T-helper 17 cell (primary cell): ENCODE measurements around the gene GLIS1. TPM values are rescaled to one million over a fixed set of nuclear protein-coding genes. Genes with fewer than 3 reads are reported as not detected.
A peak's percentile ranks its signal among the peaks of the same experiment; 100 is the strongest.
"Not testable (repeated sequence)": the region's sequence is repeated elsewhere in the genome, so short reads cannot be mapped to it uniquely, and the experiment has no call there.

Experiments used
- ATAC-seq: fragments of 150-1000 bp; cut with Tn5 transposase; 2 replicates; pipeline ENCODE4 v1.10.0; 2021; ENCODE audit warnings: mild to moderate bottlenecking, moderate library complexity
- DNase-seq, 3 donors: peaks; one replicate each; pipeline versions ENCODE4 v3.0.0 to v3.0.0-alpha.2; 2020 to 2021
- H3K9me3 ChIP-seq: one replicate; pipeline ENCODE4 v1.7.0; 2013; ENCODE audit warnings: low read length, mild to moderate bottlenecking; ENCODE audit not compliant: control insufficient read depth, poor library complexity, severe bottlenecking
- H3K27ac Mint-ChIP-seq: one replicate; pipeline ENCODE4 v1.8.0; 2022; ENCODE audit warnings: mild to moderate bottlenecking, moderate library complexity, mixed read lengths
- H3K27me3 Mint-ChIP-seq: one replicate; pipeline ENCODE4 v1.8.0; 2022; ENCODE audit warnings: mixed read lengths
- H3K36me3 Mint-ChIP-seq: one replicate; pipeline ENCODE4 v1.8.0; 2022; ENCODE audit warnings: low read depth, mixed read lengths
- H3K4me1 Mint-ChIP-seq: one replicate; pipeline ENCODE4 v1.8.0; 2022; ENCODE audit warnings: mild to moderate bottlenecking, mixed read lengths
- H3K4me3 Mint-ChIP-seq: one replicate; pipeline ENCODE4 v1.8.0; 2022; ENCODE audit warnings: mild to moderate bottlenecking, moderate library complexity, mixed read lengths
- total RNA-seq, 4 donors: library from RNA in 2 of 4; stranded (reverse) in 2 of 4; gene quantifications; one replicate each; pipeline ENCODE4 v1.2.3 and lab custom pipeline; 2022 to 2026

The GLIS1 gene
- total RNA-seq (not detected), total RNA-seq (lab: John Stamatoyannopoulos, UW) (0 reads per million in 2 donors)

DNA sequence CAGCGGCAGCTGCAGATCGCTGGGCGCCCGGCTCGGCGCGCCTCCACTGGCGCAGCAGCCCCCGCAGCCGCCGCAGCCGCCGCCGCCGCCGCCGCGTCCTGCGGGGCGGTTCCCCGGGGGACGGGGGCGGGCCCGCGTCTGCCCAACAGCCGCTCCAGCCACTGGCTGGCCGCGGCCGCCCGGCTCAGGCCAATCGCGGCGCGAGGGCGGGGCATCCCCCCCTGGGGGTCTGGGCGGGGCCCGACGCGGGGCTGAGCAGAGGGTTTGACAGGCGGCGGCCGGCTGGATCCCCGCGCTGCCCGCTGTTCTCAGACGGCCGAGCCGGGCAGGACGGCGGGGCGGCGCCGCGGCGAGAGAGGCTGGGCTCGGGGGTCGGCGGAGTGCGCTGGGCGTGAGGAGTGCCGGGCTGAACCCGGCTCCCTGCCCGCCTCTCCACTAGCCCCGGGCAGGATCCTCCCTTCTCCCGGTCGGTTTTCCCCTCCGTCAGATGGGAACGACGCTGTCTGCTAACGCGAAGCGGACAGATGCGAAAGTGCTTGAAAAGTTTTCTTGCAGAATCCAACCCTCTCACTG is at the start of gene GLIS1:
GLIS1 (minus strand) TSS at position 56 of the 573 bp plus-strand sequence. CDS start 1,100 bp downstream, outside the sequence.
- peaks cover 4% of the 10 kb centered on the region for H3K36me3 Mint-ChIP-seq

DNA sequence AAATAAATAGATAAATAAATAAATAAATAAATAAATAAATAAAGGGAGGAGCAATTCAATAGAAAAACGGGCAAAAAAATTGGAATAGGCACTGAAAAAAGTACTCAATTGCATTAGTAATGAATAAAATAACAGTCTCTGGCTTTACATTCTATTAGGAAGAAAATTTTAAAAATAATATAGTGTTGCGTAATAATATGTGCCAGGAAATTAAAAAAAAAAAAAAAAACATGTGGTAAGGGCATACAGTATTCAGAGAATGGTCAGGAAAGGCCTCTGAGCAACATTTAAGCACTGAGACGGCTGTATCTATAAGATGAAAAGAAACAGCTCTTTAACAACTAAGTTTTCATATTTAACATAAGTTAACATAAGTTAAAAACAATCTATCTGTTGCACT is 48.7 kb upstream of the GLIS1 start:
- Mint-ChIP-seq H3K27ac (no peak overlapping the region), H3K36me3 (peaks cover 7% of the 10 kb centered on the region), H3K4me3 (no peak overlapping the region), H3K4me1 (peaks cover 7% of the 10 kb centered on the region), H3K27me3 (no peaks in the 10 kb centered on the region)
- DNase-seq (no peak), ATAC-seq (no peak)
- no peaks in the 10 kb centered on the region for H3K9me3 ChIP-seq

More for the DNA sequence above, at the start of gene GLIS1:
- H3K27me3 Mint-ChIP-seq, result peaks cover 29% of the 10 kb centered on the region
- peak within 1 kb of the TSS; percentile 69 for H3K4me3 Mint-ChIP-seq
- no peak within 1 kb of the TSS for H3K27ac Mint-ChIP-seq
- ATAC-seq, result peak; percentile 84
- no peaks in the 10 kb centered on the region for H3K9me3 ChIP-seq
- H3K4me1 Mint-ChIP-seq, result no peaks in the 10 kb centered on the region
- no peak for DNase-seq

- H3K27ac Mint-ChIP-seq, result peak overlapping the region; percentile 64
- no peak for DNase-seq
- no peak for ATAC-seq
Measured at GRCh38 chr1:53783056-53783455, 44.1 kb upstream of the GLIS1 start.

DNA sequence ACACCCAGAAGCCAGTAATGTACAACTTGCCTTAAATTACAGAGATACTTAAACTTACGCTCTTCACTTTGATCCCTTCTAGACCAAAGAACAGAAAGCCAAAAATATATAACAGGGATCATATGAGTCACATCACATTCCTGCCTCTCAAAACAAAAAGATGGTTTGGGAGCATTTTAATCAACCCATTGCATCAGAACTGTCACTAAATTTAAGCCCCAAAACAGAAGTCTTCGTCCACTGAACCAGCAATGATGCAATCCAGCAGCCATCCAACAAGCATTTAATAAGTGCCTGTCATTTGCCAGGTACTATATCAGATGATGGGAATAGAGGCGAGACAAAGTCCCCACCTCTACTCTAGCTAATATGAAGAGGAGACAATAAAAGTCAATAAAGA is 42.7 kb upstream of the GLIS1 start:
- peaks cover 12% of the 10 kb centered on the region for H3K4me1 Mint-ChIP-seq
- no peak overlapping the region for H3K27ac Mint-ChIP-seq
- DNase-seq, result no peak
- no peaks in the 10 kb centered on the region for H3K9me3 ChIP-seq
- peaks cover 12% of the 10 kb centered on the region for H3K36me3 Mint-ChIP-seq
- no peak overlapping the region for H3K4me3 Mint-ChIP-seq
- no peak for ATAC-seq
- no peaks in the 10 kb centered on the region for H3K27me3 Mint-ChIP-seq

More at GRCh38 chr1:53783056-53783455, 44.1 kb upstream of the GLIS1 start:
- Mint-ChIP-seq H3K27me3 (no peaks in the 10 kb centered on the region), H3K4me1 (peaks cover 12% of the 10 kb centered on the region), H3K4me3 (no peak overlapping the region), H3K36me3 (peaks cover 12% of the 10 kb centered on the region)
- no peaks in the 10 kb centered on the region for H3K9me3 ChIP-seq

- Mint-ChIP-seq H3K36me3 (peaks cover 9% of the 10 kb centered on the region), H3K4me1 (peaks cover 7% of the 10 kb centered on the region), H3K4me3 (no peak overlapping the region), H3K27me3 (no peaks in the 10 kb centered on the region), H3K27ac (no peak overlapping the region)
- H3K9me3 ChIP-seq, result no peaks in the 10 kb centered on the region
- DNase-seq (no peak), ATAC-seq (no peak)
Measured at GRCh38 chr1:53777272-53777671, 38.3 kb upstream of the GLIS1 start.

DNA sequence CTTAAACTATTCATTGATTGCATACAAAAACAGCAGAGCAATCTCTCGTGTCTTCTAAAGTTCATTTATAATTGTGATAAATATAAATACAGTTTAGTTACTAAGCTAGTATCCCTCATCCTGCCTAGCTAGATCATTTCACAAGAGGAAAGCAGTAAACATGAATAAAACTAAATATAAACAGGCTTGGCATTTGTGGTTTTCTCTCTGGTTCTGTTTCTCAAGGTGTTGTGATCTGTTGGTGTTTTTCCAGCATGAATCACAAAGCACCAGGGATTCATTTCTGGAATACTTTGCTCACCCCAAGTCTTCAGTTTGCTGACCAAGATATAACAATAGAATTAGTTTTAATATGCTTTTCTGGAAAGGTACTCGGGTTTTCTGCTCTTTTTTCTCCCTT is 32.7 kb upstream of the GLIS1 start:
- peaks cover under 1% of the 10 kb centered on the region for H3K4me1 Mint-ChIP-seq
- H3K27me3 Mint-ChIP-seq, result no peaks in the 10 kb centered on the region
- no peaks in the 10 kb centered on the region for H3K9me3 ChIP-seq
- ATAC-seq (no peak), DNase-seq (no peak)
- H3K36me3 Mint-ChIP-seq, result peaks cover 4% of the 10 kb centered on the region
- H3K4me3 Mint-ChIP-seq, result no peak overlapping the region
- no peak overlapping the region for H3K27ac Mint-ChIP-seq

GRCh38 chr1:53769780-53770179 is 30.8 kb upstream of the GLIS1 start:
- H3K27ac Mint-ChIP-seq, result no peak overlapping the region
- no peaks in the 10 kb centered on the region for H3K9me3 ChIP-seq
- peaks cover 4% of the 10 kb centered on the region for H3K36me3 Mint-ChIP-seq
- peaks cover 8% of the 10 kb centered on the region for H3K4me1 Mint-ChIP-seq
- no peak for DNase-seq
- no peak overlapping the region for H3K4me3 Mint-ChIP-seq
- ATAC-seq, result no peak
- no peaks in the 10 kb centered on the region for H3K27me3 Mint-ChIP-seq

- Mint-ChIP-seq H3K36me3 (peaks cover 5% of the 10 kb centered on the region), H3K27ac (no peak overlapping the region), H3K4me1 (peaks cover 8% of the 10 kb centered on the region), H3K4me3 (no peak overlapping the region), H3K27me3 (no peaks in the 10 kb centered on the region)
- ATAC-seq, result no peak
- no peak for DNase-seq
- H3K9me3 ChIP-seq, result no peaks in the 10 kb centered on the region
Measured at GRCh38 chr1:53769184-53769583, 30.2 kb upstream of the GLIS1 start.

DNA sequence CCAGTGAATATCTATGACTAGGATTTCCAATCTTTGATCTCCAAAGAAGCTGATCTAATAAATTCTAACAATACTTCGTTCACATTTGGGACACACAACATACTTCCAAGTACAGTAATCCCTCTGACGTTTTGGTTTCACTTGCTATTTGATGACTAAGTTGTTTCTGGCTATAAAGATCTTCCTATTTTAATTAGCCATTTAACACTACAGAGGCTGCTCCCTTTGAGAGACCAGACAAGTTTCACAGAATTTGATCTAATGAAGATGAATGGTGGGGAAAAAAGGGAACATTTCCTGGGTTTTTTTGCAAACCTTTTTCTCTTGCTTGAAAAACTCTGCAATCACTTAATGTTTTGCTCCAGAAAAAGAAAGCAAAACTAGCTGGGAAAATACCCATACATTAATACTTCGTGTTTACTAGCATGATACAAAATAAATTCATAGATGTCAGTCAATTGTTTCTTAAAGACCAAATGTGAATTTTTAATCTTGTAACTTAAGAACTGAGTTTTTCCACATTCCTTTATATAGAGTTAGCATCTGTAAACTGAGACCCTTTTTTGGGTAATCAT is 28.0 kb upstream of the GLIS1 start:
- DNase-seq (no peak), ATAC-seq (no peak)
- Mint-ChIP-seq H3K36me3 (peaks cover 8% of the 10 kb centered on the region), H3K27ac (peak overlapping the region; percentile 47), H3K27me3 (no peaks in the 10 kb centered on the region), H3K4me1 (peaks cover 8% of the 10 kb centered on the region), H3K4me3 (no peak overlapping the region)
- no peaks in the 10 kb centered on the region for H3K9me3 ChIP-seq

GRCh38 chr1:53766194-53766742 is 27.3 kb upstream of the GLIS1 start:
- ATAC-seq, result no peak
- H3K9me3 ChIP-seq, result no peaks in the 10 kb centered on the region

DNA sequence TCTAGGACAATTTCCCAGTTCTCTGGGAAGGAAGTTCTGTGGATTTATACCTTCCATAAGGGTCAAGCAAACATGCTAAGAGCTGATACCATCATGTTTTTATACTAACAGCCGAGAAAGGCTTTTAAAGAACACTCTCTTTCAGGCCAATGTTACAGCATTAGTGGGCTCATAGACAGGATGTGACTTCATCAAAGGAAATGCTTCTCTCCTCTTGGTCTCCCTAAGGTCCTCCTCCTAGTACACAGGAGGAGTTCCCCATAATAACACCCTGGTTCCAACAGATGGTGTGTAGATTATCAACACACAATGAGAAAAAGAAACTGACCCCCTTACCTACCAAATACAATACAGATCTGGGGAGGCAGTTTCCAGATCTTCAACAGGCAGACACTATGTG is 26.7 kb upstream of the GLIS1 start:
- peaks cover 8% of the 10 kb centered on the region for H3K4me1 Mint-ChIP-seq
- peak; percentile 51 for ATAC-seq
- H3K36me3 Mint-ChIP-seq, result peaks cover 4% of the 10 kb centered on the region

More at GRCh38 chr1:53766194-53766742, 27.3 kb upstream of the GLIS1 start:
- Mint-ChIP-seq H3K4me1 (peaks cover 8% of the 10 kb centered on the region), H3K36me3 (peaks cover 8% of the 10 kb centered on the region), H3K27me3 (no peaks in the 10 kb centered on the region), H3K27ac (peak overlapping the region; percentile 47), H3K4me3 (no peak overlapping the region)
- no peak for DNase-seq

GRCh38 chr1:53763911-53764310 is 24.9 kb upstream of the GLIS1 start:
- no peaks in the 10 kb centered on the region for H3K9me3 ChIP-seq
- Mint-ChIP-seq H3K4me3 (no peak overlapping the region), H3K4me1 (peaks cover 8% of the 10 kb centered on the region), H3K36me3 (peaks cover 4% of the 10 kb centered on the region), H3K27me3 (no peaks in the 10 kb centered on the region), H3K27ac (no peak overlapping the region)
- ATAC-seq (no peak), DNase-seq (no peak)

More for the DNA sequence above, 26.7 kb upstream of the GLIS1 start:
- H3K27ac Mint-ChIP-seq, result peak overlapping the region; percentile 2
- no peak for DNase-seq
- no peak overlapping the region for H3K4me3 Mint-ChIP-seq
- H3K9me3 ChIP-seq, result no peaks in the 10 kb centered on the region
- H3K27me3 Mint-ChIP-seq, result no peaks in the 10 kb centered on the region

GRCh38 chr1:53763461-53763860 is 24.5 kb upstream of the GLIS1 start:
- no peak for DNase-seq
- H3K36me3 Mint-ChIP-seq, result peaks cover 4% of the 10 kb centered on the region
- no peak overlapping the region for H3K4me3 Mint-ChIP-seq
- no peaks in the 10 kb centered on the region for H3K9me3 ChIP-seq
- H3K27ac Mint-ChIP-seq, result no peak overlapping the region
- peaks cover 8% of the 10 kb centered on the region for H3K4me1 Mint-ChIP-seq
- no peaks in the 10 kb centered on the region for H3K27me3 Mint-ChIP-seq
- ATAC-seq, result no peak

- not testable (repeated sequence) for H3K27me3 Mint-ChIP-seq
Measured at GRCh38 chr1:53760497-53760896, 21.5 kb upstream of the GLIS1 start.

More at GRCh38 chr1:53760497-53760896, 21.5 kb upstream of the GLIS1 start:
- DNase-seq, ATAC-seq, H3K9me3 ChIP-seq, H3K27ac Mint-ChIP-seq, H3K4me3 Mint-ChIP-seq, H3K36me3 Mint-ChIP-seq, H3K4me1 Mint-ChIP-seq: not testable (repeated sequence)
